Heart left ventricle (tissue), 16 donors: Measurements from ENCODE around the gene COL6A2. TPM values are rescaled to one million over a fixed set of nuclear protein-coding genes. Genes with fewer than 3 reads are reported as not detected.

Experiments
- ATAC-seq, 4 donors: fragments of 200-7000 bp; cut with Tn5 transposase; one replicate each; pipeline ENCODE4 v1.9.1; 2020 to 2022; ENCODE audit warnings: moderate library complexity in 4 of 4, mild to moderate bottlenecking in 3 of 4, moderate number of reproducible peaks in 1 of 4
- DNase-seq, 5 donors: peaks; one replicate each; pipeline ENCODE4 v3.0.0-alpha.2; 2020
- H3K27ac ChIP-seq, 12 donors: fragments of 200-600 bp; sonication (generic) in 4 of 12; one replicate each; pipeline versions ENCODE4 v1.5.0 to v1.8.0; 2016 to 2022; ENCODE audit warnings: mild to moderate bottlenecking in 2 of 12
- H3K27me3 ChIP-seq, 9 donors: fragments of 200-600 bp; sonication (generic) in 2 of 9; one replicate each; pipeline versions ENCODE4 v1.5.1 to v1.8.0; 2016 to 2022; ENCODE audit warnings: mild to moderate bottlenecking in 3 of 9
- H3K36me3 ChIP-seq, 9 donors: fragments of 200-600 bp; sonication (generic) in 2 of 9; one replicate each; pipeline versions ENCODE4 v1.5.0 to v1.8.0; 2018 to 2022; ENCODE audit warnings: mild to moderate bottlenecking in 2 of 9
- H3K4me1 ChIP-seq, 12 donors: fragments of 200-600 bp; sonication (generic) in 4 of 12; one replicate each; pipeline versions ENCODE4 v1.5.0 to v1.8.0; 2016 to 2022; ENCODE audit warnings: mild to moderate bottlenecking in 3 of 12
- H3K4me3 ChIP-seq, 12 donors: fragments of 200-600 bp; sonication (generic) in 4 of 12; one replicate each; pipeline versions ENCODE4 v1.5.0 to v1.8.0; 2017 to 2022; ENCODE audit warnings: mild to moderate bottlenecking in 9 of 12, moderate library complexity in 4 of 12
- H3K9me3 ChIP-seq, 12 donors: fragments of 200-600 bp; sonication (generic) in 4 of 12; one replicate each; pipeline versions ENCODE4 v1.5.0 to v1.8.0; 2016 to 2022; ENCODE audit warnings: mild to moderate bottlenecking in 1 of 12
- POLR2A ChIP-seq, 2 donors: fragments of 450-650 bp; IDR thresholded peaks; one replicate each; pipeline ENCODE4 v1.6.1; 2017; ENCODE audit warnings: antibody characterized with exemption in 2 of 2, mild to moderate bottlenecking in 2 of 2, moderate library complexity in 2 of 2
- WGBS, 4 donors: extraction: QIAGEN DNeasy Blood & Tissue Kit in 2 of 4; methylation state at CpG; one replicate each; pipeline versions ENCODE4 v1.1.5 to v1.1.7; 2013 to 2018; 5-methylcytosine and 5-hydroxymethylcytosine counted together
- intact Hi-C, 10 donors: fragments of 100-400 bp; cut with DNase I; formaldehyde crosslinking; loops; one replicate each; pipeline versions ENCODE4 v1.11.1 to v1.14.2; 2022
- polyA plus RNA-seq, 2 donors: library from polyadenylated mRNA; stranded (reverse); fragments of 200-250 nt; gene quantifications; one replicate each; pipeline ENCODE4 v1.2.3, GENCODE V29; 2013
- total RNA-seq, 9 donors: library from RNA; depleted of rRNA in 2 of 9; stranded (reverse); fragments of >200 nt in 2 of 9; fragmentation: NEBNext Ultra II Directional in 3 of 9; extraction: Animal tissue kit (Norgen Biotek cat#: 25700) in 3 of 9; gene quantifications; one replicate each; pipeline versions ENCODE4 v1.1.0 to v1.2.4, GENCODE V29; 2016 to 2023
- TF ChIP-seq, protein P1 (sequence below), 12 donors: fragments of 200-600 bp; sonication (generic) in 4 of 12; IDR thresholded peaks; one replicate each; pipeline versions ENCODE4 v1.5.0 to v1.8.0; 2018 to 2022; ENCODE audit warnings: antibody characterized with exemption in 12 of 12, mild to moderate bottlenecking in 5 of 12
- donor health status: ischemic (EF 13 %, LVEDD 7.1; RV severe dilation, severe dysfunction).
- donor health status: healthy with polysubstance abuse.
- donor health status: DM: no; HTN: yes; CAD: no.
- donor health status: DM: no; HTN: no; CAD: no.
- donor health status: ischemic (EF 25% LVEDD 6.9; RV normal size, moderate dysfunction).
- donor health status: ischemic (EF 25% LVEDD 5.7; RV mildly dilated, moderate dysfunction).
- donor health status: healthy.
- donor health status: DM: yes; HTN: yes; CAD: no.
- donor health status: ischemic (EF 35%, LVEDD 5.7; RV mildly dilated, moderate dysfunction).
- donor health status: nonischemic (EF 11% LVEDD 7.7; RV severe dilation, severe dysfunction).
- donor health status: DM: yes; HTN: yes; CAD: no.
- donor health status: PGD.
- donor health status: ischemic (EF 29% LVEDD 5.4; RV normal size, mild dysfunction).
- donor health status: nonischemic (EF 23%, LVEDD 6.1; RV moderate dilation, normal function).

The COL6A2 gene
- total and polyA plus RNA-seq, 11 donors = 118 to 484 (median 158) TPM

DNA sequence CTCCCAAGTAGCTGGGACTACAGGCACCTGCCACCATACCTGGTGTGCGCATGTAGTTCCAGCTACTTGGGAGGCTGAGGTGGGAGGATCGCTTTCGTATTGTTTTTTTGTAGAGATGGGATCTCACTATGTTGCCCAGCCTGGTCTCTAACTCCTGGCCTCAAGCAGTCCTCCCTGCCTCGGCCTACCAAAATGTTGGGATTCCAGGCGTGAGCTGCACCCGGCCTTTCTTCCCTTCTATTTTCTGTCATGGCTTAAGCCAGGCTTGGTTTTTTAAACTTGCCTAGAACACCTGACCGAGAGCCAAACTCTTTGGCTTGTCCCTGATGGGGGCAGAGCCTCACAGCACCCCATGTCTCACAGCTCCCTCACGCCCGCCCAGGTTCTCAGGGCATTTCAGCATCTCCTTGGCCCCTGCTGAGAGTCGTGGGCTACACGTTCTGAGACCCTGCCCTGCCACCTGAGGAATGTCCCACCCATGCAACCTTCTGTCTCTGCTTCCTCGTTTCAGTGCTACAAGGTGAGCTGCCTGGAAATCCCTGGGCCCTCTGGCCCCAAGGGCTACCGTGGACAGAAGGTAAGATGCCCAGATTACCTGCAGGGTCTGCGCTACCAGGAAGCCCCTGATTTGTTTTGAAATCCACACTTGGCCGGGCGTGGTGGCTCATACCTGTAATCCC, 15.7 kb downstream of the COL6A2 start:
- Histone ChIP-seq H3K36me3 (peaks cover 0 to 69% (median 69%) of the 10 kb centered on the region in 9 donors), H3K27me3 (no peaks in the 10 kb centered on the region), H3K27ac (peak overlapping the region in 1 of 12 donors; percentile 25), H3K4me3 (no peak overlapping the region), H3K4me1 (peaks cover 0 to 26% (median 18%) of the 10 kb centered on the region in 12 donors), H3K9me3 (peaks cover 0 to 10% (median 0%) of the 10 kb centered on the region in 12 donors)
- WGBS, 4 donors = 97 to 98% (median 97%) methylated on average over 16 of the region's 16 CpGs
- TF ChIP-seq POLR2A (IDR thresholded peaks at IDR 0.05) = no peak
- TF ChIP-seq, protein P1, sequence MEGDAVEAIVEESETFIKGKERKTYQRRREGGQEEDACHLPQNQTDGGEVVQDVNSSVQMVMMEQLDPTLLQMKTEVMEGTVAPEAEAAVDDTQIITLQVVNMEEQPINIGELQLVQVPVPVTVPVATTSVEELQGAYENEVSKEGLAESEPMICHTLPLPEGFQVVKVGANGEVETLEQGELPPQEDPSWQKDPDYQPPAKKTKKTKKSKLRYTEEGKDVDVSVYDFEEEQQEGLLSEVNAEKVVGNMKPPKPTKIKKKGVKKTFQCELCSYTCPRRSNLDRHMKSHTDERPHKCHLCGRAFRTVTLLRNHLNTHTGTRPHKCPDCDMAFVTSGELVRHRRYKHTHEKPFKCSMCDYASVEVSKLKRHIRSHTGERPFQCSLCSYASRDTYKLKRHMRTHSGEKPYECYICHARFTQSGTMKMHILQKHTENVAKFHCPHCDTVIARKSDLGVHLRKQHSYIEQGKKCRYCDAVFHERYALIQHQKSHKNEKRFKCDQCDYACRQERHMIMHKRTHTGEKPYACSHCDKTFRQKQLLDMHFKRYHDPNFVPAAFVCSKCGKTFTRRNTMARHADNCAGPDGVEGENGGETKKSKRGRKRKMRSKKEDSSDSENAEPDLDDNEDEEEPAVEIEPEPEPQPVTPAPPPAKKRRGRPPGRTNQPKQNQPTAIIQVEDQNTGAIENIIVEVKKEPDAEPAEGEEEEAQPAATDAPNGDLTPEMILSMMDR (IDR thresholded peaks at IDR 0.05) = no peak
- peak in 2 of 5 donors; percentile 9 to 15 for DNase-seq
- intact Hi-C loops = loop anchor here in 2 of 10 donors (5.0 to 10.0 kb wide), 2 partner anchors 119 to 141 kb away; no protein-coding TSS in a partner anchor
- ATAC-seq = no peak

DNA sequence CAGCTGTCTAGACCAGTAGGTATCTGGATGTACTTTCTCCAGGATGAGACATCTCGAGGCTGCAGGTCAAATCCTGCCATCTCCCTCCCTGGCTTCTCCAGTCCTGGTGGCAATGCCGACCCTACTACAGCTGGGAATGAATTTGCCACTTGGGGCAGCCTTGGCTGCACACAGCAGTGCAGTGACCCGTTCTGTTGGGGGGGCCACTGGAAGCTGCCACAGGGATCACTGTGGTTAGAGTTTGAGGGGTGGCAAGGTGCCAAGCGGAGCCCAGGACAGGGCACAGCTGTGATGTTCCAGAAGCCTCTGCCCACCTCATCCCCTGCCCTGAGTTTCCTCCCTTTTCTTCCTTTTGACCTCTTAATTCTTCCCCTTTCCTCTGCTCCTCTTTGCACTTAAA, 17.1 kb downstream of the COL6A2 start:
- peaks cover 0 to 83% (median 80%) of the 10 kb centered on the region in 9 donors for H3K36me3 ChIP-seq
- no peak overlapping the region for H3K27ac ChIP-seq
- DNase-seq (peak in 4 of 5 donors; percentile 5 to 27 (median 18)), ATAC-seq (no peak)
- 95 to 99% (median 98%) methylated on average over 4 of the region's 4 CpGs for WGBS, 4 donors
- peaks cover 0 to 10% (median 0%) of the 10 kb centered on the region in 12 donors for H3K9me3 ChIP-seq
- no peak overlapping the region for H3K4me3 ChIP-seq
- TF ChIP-seq, protein P1 (IDR thresholded peaks at IDR 0.05) = no peak
- TF ChIP-seq POLR2A (IDR thresholded peaks at IDR 0.05) = no peak
- no peaks in the 10 kb centered on the region for H3K27me3 ChIP-seq
- intact Hi-C loops = loop anchor here in 2 of 10 donors (5.0 to 10.0 kb wide), 2 partner anchors 120 to 143 kb away; no protein-coding TSS in a partner anchor
- peaks cover 0 to 14% (median 10%) of the 10 kb centered on the region in 12 donors for H3K4me1 ChIP-seq

DNA sequence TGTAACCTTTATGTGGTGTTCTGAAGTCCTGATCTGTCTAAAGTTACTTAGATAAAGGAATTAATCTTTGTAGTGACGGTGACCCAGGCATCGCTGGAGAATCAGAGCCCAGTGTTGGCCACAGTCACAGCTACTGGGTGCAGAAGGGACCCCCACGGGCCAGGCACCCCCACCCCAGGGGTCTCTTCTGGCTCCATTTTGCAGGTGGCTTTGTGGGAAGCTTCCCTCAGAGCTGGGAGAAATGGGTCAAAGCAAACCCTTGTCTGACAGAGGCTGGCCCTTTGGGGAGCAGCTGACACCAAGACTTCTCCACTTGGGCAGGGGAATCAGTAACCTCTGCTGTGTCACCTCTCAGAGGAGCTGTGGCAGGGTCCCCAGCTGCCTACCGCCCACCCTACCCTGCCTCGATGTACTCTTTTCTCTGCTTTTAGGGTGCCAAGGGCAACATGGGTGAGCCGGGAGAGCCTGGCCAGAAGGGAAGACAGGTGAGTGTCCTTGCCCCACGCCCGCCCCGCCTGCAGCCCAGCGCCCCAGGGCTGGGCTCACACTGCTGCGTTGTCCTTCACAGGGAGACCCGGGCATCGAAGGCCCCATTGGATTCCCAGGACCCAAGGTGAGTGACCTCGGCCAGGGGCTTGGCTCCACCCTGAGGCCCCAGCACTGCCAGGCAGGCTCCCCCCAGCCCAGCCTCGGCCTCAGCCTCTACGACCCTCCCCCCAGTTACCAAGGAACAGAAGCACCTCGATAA, 17.7 kb downstream of the COL6A2 start:
- ATAC-seq (no peak), DNase-seq (peak; percentile 5 to 61 (median 14))
- intact Hi-C loops = loop anchor here in 1 of 10 donors (10.0 kb wide), 1 partner anchor 121 kb away; no protein-coding TSS in a partner anchor
- Histone ChIP-seq H3K4me3 (no peak overlapping the region), H3K9me3 (peaks cover 0 to 10% (median 0%) of the 10 kb centered on the region in 12 donors), H3K4me1 (peaks cover 0 to 8% (median 5%) of the 10 kb centered on the region in 12 donors), H3K36me3 (peaks cover 0 to 89% (median 86%) of the 10 kb centered on the region in 9 donors), H3K27ac (peak overlapping the region in 1 of 12 donors; percentile 53), H3K27me3 (no peaks in the 10 kb centered on the region)
- 92 to 98% (median 95%) methylated on average over 13 to 17 of the region's 17 CpGs for WGBS, 4 donors
- TF ChIP-seq, protein P1 (IDR thresholded peaks at IDR 0.05) = no peak
- no peak for TF ChIP-seq POLR2A (IDR thresholded peaks at IDR 0.05)
